ENCODE data around the gene SCIMP.

- TF ChIP-seq, protein P1, sequence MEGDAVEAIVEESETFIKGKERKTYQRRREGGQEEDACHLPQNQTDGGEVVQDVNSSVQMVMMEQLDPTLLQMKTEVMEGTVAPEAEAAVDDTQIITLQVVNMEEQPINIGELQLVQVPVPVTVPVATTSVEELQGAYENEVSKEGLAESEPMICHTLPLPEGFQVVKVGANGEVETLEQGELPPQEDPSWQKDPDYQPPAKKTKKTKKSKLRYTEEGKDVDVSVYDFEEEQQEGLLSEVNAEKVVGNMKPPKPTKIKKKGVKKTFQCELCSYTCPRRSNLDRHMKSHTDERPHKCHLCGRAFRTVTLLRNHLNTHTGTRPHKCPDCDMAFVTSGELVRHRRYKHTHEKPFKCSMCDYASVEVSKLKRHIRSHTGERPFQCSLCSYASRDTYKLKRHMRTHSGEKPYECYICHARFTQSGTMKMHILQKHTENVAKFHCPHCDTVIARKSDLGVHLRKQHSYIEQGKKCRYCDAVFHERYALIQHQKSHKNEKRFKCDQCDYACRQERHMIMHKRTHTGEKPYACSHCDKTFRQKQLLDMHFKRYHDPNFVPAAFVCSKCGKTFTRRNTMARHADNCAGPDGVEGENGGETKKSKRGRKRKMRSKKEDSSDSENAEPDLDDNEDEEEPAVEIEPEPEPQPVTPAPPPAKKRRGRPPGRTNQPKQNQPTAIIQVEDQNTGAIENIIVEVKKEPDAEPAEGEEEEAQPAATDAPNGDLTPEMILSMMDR (IDR thresholded peaks at IDR 0.05): no peak
- no peak for TF ChIP-seq POLR2A (IDR thresholded peaks at IDR 0.05)
Observed at GRCh38 chr17:5247621-5248020, 13.0 kb upstream of the SCIMP start.

All from sigmoid colon (tissue), 3 donors.